ENCODE results near the gene ROCK2. TPM values are rescaled to one million over a fixed set of nuclear protein-coding genes. Genes with fewer than 3 reads are reported as not detected.
A peak's percentile ranks its signal among the peaks of the same experiment; 100 is the strongest.

ROCK2 gene
- total and polyA plus RNA-seq, 2 of the 13 experiments (the other 11 are each of a cell fraction or from before 2014, with no cell fraction given) = 38.1 to 119 TPM

DNA sequence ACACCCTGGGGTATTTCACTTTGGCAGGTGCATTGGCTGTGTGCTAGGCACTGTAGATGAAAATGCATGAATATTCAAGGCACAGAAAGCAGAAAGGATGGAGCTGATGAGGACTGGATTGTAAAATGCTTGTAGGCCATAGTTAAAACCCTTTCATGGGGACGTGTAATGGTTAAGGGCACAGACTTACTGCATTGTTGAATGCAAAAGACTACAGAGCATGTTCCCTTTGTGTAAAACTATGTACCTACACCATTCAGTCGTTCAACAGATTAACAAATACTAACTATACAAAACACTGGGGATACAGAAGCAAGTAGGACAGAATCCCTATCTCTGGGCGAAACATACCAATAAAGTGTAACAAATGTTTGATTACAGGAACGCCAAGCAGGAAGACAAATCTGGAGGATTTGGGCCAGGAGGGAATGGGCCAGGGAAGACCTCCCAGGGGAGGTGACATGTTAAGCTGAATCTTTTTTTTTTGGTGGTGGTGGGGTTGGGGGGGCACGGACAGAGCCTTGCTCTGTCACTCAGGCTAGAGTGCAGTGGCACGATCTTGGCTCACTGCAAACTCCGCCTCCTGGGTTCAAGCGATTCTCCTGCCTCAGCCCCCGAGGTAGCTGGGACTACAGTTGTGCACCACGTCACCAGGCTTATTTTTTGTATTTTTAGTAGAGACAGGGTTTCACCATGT, 19.6 kb upstream of the ROCK2 start (continued):
- TF ChIP-seq, protein P1, sequence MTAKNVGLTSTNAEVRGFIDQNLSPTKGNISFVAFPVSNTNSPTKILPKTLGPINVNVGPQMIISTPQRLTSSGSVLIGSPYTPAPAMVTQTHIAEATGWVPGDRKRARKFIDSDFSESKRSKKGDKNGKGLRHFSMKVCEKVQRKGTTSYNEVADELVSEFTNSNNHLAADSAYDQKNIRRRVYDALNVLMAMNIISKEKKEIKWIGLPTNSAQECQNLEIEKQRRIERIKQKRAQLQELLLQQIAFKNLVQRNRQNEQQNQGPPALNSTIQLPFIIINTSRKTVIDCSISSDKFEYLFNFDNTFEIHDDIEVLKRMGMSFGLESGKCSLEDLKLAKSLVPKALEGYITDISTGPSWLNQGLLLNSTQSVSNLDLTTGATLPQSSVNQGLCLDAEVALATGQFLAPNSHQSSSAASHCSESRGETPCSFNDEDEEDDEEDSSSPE (CRISPR knock-in tag; IDR thresholded peaks at IDR 0.05) = 0 out of 2 replicates have a peak, but pooled peaks have one; percentile 3
- TF ChIP-seq EED (CRISPR knock-in tag; IDR thresholded peaks at IDR 0.05) = 0 out of 2 replicates have a peak, but pooled peaks have one; percentile 36
- no peak for TF ChIP-seq THYN1 (CRISPR knock-in tag; IDR thresholded peaks at IDR 0.05; ENCODE audit: borderline replicate concordance, low read depth)
- no peak for TF ChIP-seq KAT7 (CRISPR knock-in tag; IDR thresholded peaks at IDR 0.05; ENCODE audit: borderline replicate concordance)
- TF ChIP-seq ZSCAN12 (CRISPR knock-in tag; IDR thresholded peaks at IDR 0.05) = no peak
- TF ChIP-seq, protein P2, sequence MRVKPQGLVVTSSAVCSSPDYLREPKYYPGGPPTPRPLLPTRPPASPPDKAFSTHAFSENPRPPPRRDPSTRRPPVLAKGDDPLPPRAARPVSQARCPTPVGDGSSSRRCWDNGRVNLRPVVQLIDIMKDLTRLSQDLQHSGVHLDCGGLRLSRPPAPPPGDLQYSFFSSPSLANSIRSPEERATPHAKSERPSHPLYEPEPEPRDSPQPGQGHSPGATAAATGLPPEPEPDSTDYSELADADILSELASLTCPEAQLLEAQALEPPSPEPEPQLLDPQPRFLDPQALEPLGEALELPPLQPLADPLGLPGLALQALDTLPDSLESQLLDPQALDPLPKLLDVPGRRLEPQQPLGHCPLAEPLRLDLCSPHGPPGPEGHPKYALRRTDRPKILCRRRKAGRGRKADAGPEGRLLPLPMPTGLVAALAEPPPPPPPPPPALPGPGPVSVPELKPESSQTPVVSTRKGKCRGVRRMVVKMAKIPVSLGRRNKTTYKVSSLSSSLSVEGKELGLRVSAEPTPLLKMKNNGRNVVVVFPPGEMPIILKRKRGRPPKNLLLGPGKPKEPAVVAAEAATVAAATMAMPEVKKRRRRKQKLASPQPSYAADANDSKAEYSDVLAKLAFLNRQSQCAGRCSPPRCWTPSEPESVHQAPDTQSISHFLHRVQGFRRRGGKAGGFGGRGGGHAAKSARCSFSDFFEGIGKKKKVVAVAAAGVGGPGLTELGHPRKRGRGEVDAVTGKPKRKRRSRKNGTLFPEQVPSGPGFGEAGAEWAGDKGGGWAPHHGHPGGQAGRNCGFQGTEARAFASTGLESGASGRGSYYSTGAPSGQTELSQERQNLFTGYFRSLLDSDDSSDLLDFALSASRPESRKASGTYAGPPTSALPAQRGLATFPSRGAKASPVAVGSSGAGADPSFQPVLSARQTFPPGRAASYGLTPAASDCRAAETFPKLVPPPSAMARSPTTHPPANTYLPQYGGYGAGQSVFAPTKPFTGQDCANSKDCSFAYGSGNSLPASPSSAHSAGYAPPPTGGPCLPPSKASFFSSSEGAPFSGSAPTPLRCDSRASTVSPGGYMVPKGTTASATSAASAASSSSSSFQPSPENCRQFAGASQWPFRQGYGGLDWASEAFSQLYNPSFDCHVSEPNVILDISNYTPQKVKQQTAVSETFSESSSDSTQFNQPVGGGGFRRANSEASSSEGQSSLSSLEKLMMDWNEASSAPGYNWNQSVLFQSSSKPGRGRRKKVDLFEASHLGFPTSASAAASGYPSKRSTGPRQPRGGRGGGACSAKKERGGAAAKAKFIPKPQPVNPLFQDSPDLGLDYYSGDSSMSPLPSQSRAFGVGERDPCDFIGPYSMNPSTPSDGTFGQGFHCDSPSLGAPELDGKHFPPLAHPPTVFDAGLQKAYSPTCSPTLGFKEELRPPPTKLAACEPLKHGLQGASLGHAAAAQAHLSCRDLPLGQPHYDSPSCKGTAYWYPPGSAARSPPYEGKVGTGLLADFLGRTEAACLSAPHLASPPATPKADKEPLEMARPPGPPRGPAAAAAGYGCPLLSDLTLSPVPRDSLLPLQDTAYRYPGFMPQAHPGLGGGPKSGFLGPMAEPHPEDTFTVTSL (CRISPR knock-in tag; IDR thresholded peaks at IDR 0.05; ENCODE audit: borderline replicate concordance) = no peak
- no peak for TF ChIP-seq ZNF331 (CRISPR knock-in tag; IDR thresholded peaks at IDR 0.05)
- TF ChIP-seq, protein P3, sequence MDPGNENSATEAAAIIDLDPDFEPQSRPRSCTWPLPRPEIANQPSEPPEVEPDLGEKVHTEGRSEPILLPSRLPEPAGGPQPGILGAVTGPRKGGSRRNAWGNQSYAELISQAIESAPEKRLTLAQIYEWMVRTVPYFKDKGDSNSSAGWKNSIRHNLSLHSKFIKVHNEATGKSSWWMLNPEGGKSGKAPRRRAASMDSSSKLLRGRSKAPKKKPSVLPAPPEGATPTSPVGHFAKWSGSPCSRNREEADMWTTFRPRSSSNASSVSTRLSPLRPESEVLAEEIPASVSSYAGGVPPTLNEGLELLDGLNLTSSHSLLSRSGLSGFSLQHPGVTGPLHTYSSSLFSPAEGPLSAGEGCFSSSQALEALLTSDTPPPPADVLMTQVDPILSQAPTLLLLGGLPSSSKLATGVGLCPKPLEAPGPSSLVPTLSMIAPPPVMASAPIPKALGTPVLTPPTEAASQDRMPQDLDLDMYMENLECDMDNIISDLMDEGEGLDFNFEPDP (CRISPR knock-in tag; conservative IDR thresholded peaks at IDR 0.05) = no peak
- no peak for TF ChIP-seq FOXC1 (CRISPR knock-in tag; IDR thresholded peaks at IDR 0.05; ENCODE audit: borderline replicate concordance)
- TF ChIP-seq NKX3-1 (CRISPR knock-in tag; IDR thresholded peaks at IDR 0.05) = no peak
- TF ChIP-seq, protein P4, sequence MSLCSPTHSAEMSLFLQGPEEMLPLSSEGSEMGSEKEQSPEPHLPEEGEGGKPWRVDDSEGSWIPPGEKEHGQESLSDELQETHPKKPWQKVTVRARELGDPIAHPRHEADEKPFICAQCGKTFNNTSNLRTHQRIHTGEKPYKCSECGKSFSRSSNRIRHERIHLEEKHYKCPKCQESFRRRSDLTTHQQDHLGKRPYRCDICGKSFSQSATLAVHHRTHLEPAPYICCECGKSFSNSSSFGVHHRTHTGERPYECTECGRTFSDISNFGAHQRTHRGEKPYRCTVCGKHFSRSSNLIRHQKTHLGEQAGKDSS (CRISPR knock-in tag; IDR thresholded peaks at IDR 0.05; ENCODE audit: borderline replicate concordance, low read depth) = no peak
- no peak; the same call in 1 of the 2 replicates for TF ChIP-seq ZNF552 (CRISPR knock-in tag; IDR thresholded peaks at IDR 0.05; ENCODE audit: borderline replicate concordance)
- no peak; the same call in 1 of the 2 replicates for TF ChIP-seq MTA1 (CRISPR knock-in tag; IDR thresholded peaks at IDR 0.05; ENCODE audit: borderline replicate concordance)
- TF ChIP-seq, protein P5, sequence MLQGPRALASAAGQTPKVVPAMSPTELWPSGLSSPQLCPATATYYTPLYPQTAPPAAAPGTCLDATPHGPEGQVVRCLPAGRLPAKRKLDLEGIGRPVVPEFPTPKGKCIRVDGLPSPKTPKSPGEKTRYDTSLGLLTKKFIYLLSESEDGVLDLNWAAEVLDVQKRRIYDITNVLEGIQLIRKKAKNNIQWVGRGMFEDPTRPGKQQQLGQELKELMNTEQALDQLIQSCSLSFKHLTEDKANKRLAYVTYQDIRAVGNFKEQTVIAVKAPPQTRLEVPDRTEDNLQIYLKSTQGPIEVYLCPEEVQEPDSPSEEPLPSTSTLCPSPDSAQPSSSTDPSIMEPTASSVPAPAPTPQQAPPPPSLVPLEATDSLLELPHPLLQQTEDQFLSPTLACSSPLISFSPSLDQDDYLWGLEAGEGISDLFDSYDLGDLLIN (CRISPR knock-in tag; IDR thresholded peaks at IDR 0.05; ENCODE audit: borderline replicate concordance) = no peak

Data from HepG2 (cell line).